COR-L47 (cell line): ENCODE measurements around the gene AXL.
A peak's percentile ranks its signal among the peaks of the same experiment; 100 is the strongest.

ENCODE experiments used
- DNase-seq: peaks from one replicate; lab custom pipeline; 2025; lab: John Stamatoyannopoulos, UW

AXL gene

GRCh38 chr19:41308450-41309179, 89.6 kb downstream of the AXL start:
- peak; percentile 67 for DNase-seq

GRCh38 chr19:41309180-41310032, 90.4 kb downstream of the AXL start:
- no peak for DNase-seq

DNA sequence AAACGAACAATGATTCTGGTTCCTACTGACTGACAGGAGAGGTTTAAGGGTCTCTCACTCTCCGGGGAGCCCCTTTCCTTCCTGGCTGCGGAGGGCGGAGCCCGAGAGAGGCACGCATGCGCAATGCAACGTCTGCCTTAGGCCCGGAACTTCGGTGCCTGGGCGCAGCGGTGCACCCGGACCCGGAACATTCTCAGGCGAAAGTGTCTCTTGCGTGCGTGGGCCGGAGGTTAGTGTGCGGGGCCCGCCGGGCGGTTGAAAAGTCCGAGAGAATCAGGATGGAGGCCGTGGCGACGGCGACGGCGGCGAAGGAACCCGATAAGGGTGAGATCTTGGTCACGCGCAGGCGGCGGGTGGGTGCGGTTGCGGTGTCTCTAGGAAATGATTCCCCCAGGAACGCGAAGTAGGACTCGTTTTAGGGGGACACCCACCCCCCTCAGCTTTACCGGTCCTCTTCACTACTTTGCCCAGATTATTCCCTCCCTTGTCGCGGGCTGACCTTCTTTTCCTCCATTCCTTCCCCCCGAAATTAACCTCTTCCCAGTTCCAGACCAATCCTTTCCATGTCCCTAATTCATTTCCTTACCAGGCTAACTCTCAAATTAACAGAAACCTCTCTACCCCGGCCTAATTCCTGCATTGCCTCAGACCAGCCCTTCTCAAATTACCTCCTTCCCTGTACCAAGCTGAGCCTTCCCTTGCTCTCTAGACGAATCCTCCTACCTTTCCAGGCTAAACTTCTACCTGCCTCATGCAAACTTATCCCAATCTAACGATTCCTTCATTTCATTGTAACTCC, 91.2 kb downstream of the AXL start, which contains the start of gene CCDC97:
Gene CCDC97, plus strand, starts transcription at position 140 of the 799 bp plus-strand sequence. Its CDS starts 139 bp downstream, at position 279.
- peak; percentile 87 for DNase-seq

- DNase-seq: no peak
Observed at GRCh38 chr19:41311072-41311471, 92.0 kb downstream of the AXL start.
